Cardiac septum (tissue), 1 donor: ENCODE results near the gene GIMAP1. TPM values are rescaled to one million over a fixed set of nuclear protein-coding genes. Genes with fewer than 3 reads are reported as not detected.

ENCODE experiments used
- DNase-seq: peaks from one replicate; pipeline ENCODE4 v3.0.0-alpha.2; 2020; ENCODE audit warnings: low spot score
- intact Hi-C: fragments of 100-400 bp; cut with DNase I; formaldehyde crosslinking; loops from one replicate; pipeline ENCODE4 v1.14.0; 2022
- total RNA-seq: library from RNA; stranded (reverse); fragmentation: NEBNext Ultra II Directional; extraction: Animal tissue kit (Norgen Biotek cat#: 25700); gene quantifications from one replicate; pipeline ENCODE4 v1.2.1, GENCODE V29; 2021
- donor health status: DM: no; HTN: no; CAD: no.

The GIMAP1 gene
- total RNA-seq, 1 donor from 2014 or later = 3.5 TPM

DNA sequence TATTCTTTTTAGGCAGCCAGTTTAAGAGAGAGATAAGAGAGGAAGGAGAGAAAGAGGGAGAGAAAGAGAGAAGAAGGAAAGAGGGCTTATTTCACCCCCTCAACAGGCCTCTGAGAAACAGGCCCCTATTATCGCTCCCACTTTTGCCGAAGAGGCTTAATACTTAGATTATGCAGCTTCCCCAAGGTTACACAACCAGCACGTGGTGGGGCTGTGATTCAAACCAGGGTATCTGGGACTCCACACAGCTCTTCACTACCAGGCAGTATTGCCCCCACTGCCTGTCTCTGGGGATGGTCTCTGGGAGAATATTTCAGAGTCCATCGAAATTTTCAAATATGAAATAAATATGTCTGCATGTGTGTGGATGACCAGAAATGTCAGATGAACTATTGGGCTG lies 3.0 kb downstream of the GIMAP1 start:
- intact Hi-C loops = loop anchor here (5.0 kb wide), 1 partner anchor 152 kb away; the partner anchor contains the start of gene GIMAP4
- no peak for DNase-seq

DNA sequence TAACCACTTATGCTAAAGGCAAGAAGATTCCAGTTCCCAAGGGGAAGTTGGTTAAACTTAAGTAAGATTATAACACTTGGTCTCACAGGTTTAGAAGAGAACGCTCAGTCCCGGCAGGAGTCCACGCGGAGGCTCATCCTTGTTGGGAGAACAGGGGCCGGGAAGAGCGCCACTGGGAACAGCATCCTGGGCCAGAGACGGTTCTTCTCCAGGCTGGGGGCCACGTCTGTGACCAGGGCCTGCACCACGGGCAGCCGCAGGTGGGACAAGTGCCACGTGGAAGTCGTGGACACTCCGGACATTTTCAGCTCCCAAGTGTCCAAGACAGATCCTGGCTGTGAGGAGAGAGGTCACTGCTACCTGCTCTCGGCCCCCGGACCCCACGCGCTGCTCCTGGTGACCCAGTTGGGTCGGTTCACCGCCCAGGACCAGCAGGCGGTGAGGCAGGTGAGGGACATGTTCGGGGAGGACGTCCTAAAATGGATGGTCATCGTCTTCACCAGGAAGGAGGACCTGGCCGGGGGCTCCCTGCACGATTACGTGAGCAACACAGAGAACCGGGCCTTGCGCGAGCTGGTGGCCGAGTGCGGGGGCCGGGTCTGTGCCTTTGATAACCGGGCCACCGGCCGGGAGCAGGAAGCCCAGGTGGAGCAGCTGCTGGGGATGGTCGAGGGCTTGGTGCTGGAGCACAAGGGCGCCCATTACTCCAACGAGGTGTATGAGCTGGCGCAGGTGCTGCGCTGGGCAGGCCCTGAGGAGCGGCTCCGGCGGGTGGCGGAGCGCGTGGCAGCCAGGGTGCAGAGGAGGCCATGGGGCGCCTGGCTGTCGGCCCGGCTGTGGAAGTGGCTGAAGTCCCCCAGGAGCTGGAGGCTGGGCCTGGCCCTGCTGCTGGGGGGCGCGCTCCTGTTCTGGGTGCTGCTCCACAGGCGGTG lies 3.8 kb downstream of the GIMAP1 start:
- intact Hi-C loops = loop anchor here (5.0 to 10.0 kb wide), 2 partner anchors 45 to 153 kb away; partner anchors contain the start of gene GIMAP4

DNA sequence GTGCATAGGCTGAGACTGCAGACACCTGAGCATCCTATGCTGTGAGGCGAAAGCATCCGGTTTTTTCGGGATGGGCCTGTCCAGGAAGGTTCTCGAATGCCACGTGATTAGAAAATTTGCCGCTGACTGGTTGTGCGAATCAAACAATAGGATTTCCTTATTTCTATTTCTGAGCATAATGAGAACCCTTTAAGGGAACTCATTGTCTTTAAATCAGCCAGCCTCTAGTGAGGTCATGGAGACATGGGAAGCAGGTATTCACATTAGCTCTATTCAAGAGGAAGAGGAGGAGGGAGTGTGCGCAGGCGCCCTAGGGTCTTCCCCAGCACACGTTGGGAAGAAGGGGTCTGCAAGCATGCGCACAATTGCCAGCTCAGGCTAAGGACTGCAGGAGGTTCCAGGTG lies 5.6 kb downstream of the GIMAP1 start:
- no peak for DNase-seq
- intact Hi-C loops = loop anchor here (10.0 kb wide), 1 partner anchor 47 kb away; no protein-coding TSS in a partner anchor

More for the DNA sequence above, 3.8 kb downstream of the GIMAP1 start:
- DNase-seq = no peak

DNA sequence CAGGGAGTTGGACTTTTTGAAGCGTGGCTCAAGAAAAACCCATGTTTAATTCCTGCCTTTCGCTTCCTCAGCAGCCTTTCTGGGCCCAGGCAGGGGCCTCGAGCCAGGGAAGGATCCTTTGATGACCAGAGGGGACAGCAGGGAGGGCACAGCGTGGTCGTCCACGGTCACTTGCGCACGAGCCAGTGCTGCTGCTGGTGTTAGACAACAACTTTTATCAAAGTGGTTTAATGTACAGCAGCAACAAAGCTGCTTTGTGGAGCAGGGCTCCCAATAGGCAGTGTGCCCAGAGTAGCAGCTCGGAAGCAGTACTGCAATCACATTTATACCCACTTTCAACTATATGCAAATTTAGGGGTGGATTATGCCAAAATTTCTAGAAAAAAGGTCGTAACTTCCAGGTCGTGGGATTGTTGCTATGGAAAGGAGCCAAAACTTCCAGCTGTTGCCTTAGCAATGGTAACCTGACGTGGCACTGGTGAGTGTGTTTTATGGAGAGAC lies 6.1 kb downstream of the GIMAP1 start:
- intact Hi-C loops = loop anchor here (10.0 kb wide), 1 partner anchor 48 kb away; no protein-coding TSS in a partner anchor

DNA sequence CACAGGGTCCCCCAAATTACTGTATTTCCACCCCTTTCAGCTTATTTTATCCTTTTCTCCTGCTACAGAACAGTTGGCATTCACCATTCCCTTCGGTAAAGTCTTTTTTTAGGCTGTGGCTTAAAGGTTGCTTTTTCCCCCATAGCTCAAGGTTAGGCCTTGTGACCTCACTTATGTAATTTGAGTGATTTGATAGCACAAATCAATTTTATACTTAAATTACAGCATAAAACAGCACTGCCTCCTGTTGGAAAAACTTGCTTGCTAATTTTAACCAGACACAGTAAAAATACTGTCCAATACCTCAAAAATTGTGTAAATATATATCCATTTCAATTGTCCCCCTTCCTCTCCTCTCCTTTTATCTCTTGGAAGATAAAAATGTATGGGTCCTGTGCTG lies 7.1 kb downstream of the GIMAP1 start:
- DNase-seq = no peak
- intact Hi-C loops = loop anchor here (10.0 kb wide), 1 partner anchor 49 kb away; no protein-coding TSS in a partner anchor

More for the DNA sequence above, 6.1 kb downstream of the GIMAP1 start:
- no peak for DNase-seq

DNA sequence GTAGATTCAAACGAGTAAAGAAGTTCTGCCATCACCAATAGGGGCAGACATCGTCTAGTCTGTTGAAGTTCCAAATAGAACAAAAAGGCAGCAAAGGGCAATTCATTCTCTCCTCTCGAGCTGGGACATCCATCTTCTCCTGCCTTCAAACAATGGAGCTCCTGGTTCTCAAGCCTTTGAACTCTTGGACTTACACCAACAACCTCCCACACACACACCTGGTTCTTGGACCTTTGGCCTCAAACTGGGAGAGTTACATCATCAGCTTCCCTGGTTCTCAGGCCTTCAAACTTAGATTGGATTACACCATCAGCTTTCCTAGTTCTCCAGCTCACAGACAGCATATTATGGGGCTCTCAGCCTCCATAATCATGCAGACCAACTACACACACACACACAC lies 11.0 kb downstream of the GIMAP1 start:
- DNase-seq = no peak
- intact Hi-C loops = loop anchor here (10.0 kb wide), 1 partner anchor 53 kb away; no protein-coding TSS in a partner anchor

DNA sequence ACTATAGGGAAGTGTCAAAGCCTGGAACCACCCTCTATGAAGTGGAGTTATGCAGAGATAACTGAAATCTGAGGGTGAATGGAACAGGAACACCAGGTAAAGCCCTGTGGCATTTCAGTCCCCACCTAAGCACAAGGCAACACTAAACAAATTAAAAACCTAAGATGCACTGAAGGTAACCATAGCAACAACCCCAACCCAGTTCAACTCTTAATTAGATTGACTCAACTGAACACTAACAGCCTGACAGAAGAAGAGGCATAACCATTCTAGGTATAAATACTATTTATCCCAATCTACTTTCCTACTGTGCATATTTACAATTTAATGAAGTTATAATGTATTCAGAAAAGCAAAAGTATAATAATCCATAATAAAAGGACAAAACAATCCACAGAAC lies 11.6 kb downstream of the GIMAP1 start:
- DNase-seq = no peak
- intact Hi-C loops = loop anchor here (10.0 kb wide), 1 partner anchor 53 kb away; no protein-coding TSS in a partner anchor

DNA sequence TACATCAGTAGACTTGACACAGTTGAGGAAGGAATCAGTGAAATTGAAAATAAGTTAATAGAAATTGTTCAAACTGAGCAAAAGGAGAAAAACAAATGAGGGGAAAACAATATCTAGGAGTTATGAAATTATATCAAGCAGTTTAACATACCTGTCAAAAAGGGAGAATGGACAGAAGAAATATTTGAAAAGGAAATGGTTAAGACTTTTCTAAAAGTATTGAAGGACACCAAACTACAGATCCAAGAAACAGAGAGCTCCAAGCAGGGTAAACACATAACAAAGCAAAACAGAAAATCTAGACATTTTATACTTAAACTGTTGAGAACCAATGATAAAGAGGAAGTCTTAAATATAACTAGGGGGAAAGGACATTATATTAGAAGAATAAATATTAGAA lies 12.2 kb downstream of the GIMAP1 start:
- intact Hi-C loops = loop anchor here (10.0 kb wide), 1 partner anchor 54 kb away; no protein-coding TSS in a partner anchor

DNA sequence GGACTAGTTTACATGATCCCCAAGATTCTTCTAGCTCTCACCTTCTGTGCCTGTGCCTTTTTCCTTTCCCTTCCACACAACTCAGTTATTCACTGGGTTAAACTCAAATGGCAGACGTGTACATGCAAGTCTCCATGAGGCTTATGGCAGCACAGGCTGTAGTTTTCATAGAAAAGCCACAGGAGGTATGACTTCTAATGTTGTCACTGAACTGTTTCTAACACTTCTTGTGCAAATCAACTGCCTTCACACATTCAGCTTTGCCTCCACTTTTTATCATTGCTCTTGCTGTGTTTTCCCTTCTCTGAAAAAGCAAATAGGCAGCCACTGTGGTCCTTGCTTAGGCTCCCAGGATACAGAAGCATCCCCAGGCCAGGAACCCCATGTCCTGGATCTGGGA lies 15.5 kb downstream of the GIMAP1 start:
- intact Hi-C loops = no loop called here
- no peak for DNase-seq

More for the DNA sequence above, 12.2 kb downstream of the GIMAP1 start:
- no peak for DNase-seq

DNA sequence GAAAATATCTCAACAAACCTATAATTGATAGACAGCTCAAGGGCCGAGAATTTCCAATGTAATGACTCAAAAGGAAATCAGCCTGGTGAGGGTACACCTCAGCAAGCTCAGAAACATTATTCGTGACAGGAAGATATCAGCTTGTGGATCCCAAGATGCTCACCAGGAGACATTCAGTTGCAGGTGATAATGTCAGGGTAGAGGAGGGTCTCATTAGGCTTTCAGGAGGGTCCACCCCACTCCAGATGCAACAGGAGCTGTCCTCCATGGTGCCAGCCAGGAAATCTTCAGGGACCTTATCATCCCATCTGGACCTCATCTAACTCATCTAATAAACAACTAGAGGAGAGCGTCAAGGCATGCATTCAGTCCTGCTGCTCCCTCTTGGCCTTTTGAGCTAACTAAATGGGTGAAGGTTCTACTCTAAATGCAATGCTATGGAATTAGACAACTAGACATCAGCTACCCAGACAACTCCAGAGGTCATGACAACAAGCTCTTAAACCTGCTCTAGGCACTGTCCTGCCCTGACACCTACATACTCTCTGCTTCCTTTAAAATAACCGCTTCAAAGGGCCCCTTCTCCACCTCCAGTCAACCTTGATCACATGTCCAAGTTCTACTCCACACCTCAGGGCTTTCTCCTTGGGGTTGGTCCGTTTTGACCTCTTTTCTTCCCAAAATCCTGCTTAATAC lies 16.5 kb downstream of the GIMAP1 start:
- intact Hi-C loops = no loop called here

DNA sequence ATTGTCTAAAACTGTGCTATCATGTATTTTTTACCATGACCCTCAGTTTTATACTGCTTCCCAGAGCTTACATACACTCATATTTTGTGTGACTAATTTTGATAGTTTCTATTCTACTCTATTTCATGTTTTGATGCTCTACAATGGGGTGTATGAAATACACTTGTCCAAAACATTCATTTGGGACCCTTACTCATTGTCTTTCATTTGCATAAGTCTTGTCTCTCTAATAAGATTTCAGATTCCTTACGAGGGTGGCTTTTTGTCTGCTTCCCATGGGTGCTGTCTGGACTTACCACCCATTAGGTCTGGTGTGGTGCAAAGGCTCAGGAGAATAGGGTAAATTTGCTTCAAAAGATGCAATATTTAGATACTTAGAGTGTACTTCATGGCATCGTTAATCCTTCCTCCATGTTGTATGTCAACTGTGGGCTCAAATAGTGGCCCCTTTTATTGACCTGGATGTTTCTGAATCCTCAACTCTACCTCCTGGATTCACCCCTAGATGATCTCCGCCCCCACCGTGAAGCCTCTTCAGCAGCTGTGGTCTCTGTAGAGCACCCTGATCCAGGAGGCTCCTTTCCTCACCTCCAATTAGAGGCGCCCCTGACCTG lies 17.2 kb downstream of the GIMAP1 start:
- intact Hi-C loops = no loop called here
- no peak for DNase-seq

More for the DNA sequence above, 16.5 kb downstream of the GIMAP1 start:
- DNase-seq = no peak

DNA sequence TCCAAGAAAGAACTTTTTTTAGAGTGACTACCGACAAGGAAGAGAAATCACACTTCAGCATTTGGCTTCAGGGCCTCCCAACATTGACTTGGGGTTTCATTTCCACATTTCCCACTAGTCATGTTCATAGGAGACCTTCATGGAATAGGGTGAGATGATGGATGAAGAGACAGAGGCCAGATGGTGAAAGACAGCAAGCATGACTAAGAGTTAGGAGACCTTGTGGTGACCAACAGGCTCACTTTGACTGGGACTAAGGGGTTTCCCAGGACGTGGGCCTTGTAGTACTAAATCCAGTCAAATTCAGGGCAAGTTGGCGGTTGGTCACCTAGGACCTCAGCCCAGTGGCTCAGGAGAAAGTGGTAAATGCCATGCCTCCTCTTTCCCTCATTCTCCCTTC lies 17.8 kb downstream of the GIMAP1 start:
- DNase-seq = no peak
- intact Hi-C loops = no loop called here

DNA sequence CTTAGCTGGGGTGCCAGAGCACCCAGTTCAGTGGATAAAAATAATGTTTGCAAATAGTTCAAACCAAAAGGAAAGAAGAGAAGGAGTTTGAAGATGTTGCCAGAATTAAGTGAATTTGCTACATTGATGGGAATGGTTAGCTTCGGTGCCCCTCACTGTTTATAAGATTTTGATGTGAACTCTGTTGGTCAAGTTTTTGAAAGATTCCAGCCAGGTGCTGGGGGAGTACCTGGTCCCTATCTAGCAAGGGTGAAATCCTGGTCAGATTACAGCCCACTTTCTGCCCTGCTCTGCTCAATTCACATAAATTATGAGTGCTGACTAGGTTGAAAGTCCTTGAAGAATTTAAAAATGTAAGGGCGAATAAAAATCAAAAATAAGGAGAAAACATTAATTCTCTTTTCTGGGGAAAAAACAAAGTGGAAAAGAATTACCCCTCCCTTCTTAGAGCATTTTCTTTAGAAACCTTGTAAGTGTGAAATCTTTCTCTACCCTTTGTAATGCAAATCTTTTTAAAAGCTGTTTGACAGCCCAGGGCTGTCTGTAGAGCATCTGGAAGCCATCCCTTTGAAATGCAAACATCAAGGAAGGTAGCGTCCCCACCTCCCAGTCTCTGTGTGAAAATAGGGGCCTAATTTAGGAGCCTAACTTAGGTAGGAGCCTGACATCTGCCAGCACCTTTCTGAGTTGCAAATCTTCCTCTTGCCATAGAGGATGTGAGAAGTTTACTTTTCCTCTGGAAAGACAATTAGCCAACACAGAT lies 19.4 kb downstream of the GIMAP1 start:
- DNase-seq = no peak
- intact Hi-C loops = loop anchor here (2.0 to 5.0 kb wide), 3 partner anchors 19 to 288 kb away; partner anchors contain the start of genes GIMAP1 and GIMAP6

DNA sequence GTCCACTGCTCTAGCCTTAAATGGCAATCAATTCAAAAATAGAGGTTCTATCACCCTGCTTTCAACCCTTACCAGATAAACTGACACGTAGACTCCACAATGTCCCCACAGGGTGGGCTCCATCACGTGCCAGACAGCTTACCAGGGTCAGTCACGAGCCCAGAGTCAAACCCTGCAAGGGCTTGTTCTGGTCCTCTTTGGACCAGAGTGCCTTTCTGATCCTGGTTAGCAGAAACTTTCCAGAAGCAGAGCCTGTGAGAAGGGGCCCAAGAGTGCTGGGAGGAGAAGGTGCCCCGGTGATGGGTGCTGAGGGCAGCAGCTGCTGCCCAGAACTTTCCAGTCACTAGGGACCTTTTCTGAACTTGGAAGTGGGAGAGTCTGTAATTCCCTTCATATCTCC lies 20.5 kb downstream of the GIMAP1 start:
- intact Hi-C loops = loop anchor here (2.0 to 5.0 kb wide), 3 partner anchors 20 to 290 kb away; partner anchors contain the start of genes GIMAP1 and GIMAP6
- no peak for DNase-seq

DNA sequence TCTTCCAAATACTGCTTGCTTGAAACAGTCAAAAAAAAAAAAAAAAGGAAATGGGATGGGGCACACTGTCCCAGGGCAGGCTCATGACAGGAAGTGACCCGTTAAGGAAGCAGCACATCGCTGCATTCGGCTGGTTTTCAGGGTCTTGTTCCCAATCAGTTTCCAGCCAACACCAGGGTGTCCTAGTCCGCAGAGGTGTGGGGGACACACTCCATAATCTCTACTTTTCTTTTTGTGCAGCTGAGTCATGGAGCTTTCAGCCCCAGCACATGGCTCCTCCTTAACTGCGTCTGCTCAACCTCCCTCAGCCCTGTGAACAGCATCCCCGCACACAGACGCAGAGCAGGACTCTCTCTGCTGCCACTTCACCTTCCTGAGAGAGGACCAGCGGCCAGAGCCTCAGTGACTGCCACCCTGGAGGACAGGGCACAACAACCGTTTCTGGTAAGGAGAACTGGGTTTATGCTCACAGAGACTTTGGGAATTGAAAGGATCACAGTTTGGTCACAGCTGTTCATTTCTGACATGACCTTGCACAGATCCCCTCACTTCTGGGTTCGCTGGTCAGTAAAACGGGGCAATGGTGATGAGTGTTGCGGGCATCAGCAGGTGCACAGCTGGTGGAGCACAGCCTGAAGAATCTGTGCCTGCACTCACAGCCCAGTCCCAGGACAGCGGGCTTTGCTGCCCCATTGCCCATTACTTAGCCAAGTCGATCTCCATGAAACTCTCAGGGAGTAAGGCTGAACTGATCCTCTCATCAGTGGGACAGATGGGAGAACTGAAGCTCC lies 21.0 kb downstream of the GIMAP1 start, which contains the start of gene GIMAP5:
GIMAP5 (plus strand) TSS at position 154 of the 791 bp plus-strand sequence. CDS start 3,467 bp downstream, outside the sequence.
- no peak for DNase-seq

DNA sequence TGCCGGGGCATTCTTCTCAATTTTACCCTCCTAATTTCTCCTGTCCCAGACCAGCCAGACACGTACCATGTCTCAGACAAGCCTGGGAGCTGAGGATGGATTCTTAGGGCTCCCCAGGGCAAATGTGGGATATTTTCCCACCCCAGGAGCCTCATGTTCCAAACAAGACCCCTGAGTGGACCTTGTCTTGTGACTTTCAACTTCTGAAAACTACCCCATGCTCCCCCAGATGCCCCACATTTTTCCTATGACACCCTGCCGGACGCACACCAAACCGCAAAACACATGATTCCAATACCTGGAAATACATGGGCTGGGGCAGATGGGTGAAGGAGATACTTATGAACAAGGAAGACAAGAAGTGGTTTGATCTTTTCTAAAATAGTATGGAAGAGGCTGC lies 21.7 kb downstream of the GIMAP1 start:
- intact Hi-C loops = loop anchor here (1.0 to 5.0 kb wide), 3 partner anchors 18 to 291 kb away; partner anchors contain the start of gene GIMAP6
- no peak for DNase-seq

More for the DNA sequence above, 21.0 kb downstream of the GIMAP1 start, which contains the start of gene GIMAP5:
- intact Hi-C loops = loop anchor here (1.0 to 5.0 kb wide), 4 partner anchors 19 to 290 kb away; partner anchors contain the start of genes GIMAP1 and GIMAP6

DNA sequence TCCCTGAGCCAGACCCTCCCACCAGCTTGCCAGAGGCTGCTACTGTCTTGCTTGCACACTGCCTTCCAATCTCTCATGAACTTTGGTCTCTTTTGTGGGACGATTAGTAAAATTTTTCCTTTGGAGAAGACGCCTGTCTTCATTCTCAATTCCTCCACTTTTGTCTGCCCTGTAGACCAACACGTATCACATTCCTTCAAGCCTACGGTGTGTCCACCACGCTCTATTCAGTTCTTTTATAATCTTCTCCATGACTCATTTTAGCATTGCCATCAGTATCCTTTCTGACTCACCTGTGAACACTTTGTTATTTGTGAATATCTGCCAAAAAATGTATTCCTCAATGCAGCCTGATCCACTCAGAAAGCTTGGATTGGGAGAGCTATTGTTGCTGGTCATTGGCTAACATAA lies 22.2 kb downstream of the GIMAP1 start:
- DNase-seq = no peak
- intact Hi-C loops = loop anchor here (1.0 to 5.0 kb wide), 3 partner anchors 18 to 291 kb away; partner anchors contain the start of gene GIMAP6
